Left renal cortex interstitium (tissue), 4 donors: Measurements from ENCODE around the gene SYT13. TPM values are rescaled to one million over a fixed set of nuclear protein-coding genes. Genes with fewer than 3 reads are reported as not detected.

Experiments
- DNase-seq, 4 donors: peaks; one replicate each; pipeline ENCODE4 v3.0.0-alpha.2; 2013; ENCODE audit warnings: low read depth in 4 of 4, low spot score in 2 of 4, missing footprints in 1 of 4
- polyA plus RNA-seq, 4 donors: library from polyadenylated mRNA; unstranded; fragments of 120-200 nt; gene quantifications; one replicate each; pipeline ENCODE4 v1.2.1, GENCODE V29; 2013; ENCODE audit not compliant: insufficient read length in 4 of 4

The SYT13 gene, protein sequence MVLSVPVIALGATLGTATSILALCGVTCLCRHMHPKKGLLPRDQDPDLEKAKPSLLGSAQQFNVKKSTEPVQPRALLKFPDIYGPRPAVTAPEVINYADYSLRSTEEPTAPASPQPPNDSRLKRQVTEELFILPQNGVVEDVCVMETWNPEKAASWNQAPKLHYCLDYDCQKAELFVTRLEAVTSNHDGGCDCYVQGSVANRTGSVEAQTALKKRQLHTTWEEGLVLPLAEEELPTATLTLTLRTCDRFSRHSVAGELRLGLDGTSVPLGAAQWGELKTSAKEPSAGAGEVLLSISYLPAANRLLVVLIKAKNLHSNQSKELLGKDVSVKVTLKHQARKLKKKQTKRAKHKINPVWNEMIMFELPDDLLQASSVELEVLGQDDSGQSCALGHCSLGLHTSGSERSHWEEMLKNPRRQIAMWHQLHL
- 10 to 100 TPM; 11.5 to 13.7 (median 13.4) TPM for polyA plus RNA-seq

DNA sequence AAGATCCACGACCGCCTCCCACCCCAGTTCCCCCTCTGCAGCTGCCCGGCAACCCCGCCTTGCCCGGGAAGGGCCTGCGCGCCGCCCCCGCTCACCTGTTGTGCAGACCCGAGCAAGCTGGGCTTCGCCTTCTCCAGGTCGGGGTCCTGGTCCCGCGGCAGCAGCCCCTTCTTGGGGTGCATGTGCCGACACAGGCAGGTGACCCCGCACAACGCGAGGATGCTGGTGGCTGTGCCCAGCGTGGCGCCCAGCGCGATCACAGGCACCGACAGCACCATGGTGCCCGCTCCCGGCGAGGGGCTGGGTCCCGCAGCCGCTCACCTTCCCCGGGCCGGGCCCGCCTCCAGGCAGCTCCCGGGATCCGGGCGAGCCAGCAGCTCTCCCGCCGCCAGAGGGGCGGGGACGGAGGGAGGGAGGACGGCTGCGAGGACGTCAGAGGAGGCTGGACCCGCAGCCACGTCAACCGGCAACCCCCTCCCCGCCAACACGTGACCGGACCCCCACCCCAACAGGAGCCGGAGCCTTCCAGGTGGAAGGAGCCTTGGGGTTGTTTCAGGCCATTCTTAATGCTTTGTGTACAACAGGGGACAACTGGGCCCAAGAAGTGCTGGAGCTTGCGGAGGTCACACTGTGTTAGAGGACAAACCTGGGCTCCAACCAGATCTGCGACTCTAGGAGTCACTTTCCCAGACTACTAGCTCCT lies at the start of gene SYT13:
TSS of gene SYT13 (minus strand) at position 412 of the 703 bp plus-strand sequence. CDS start at position 278, 134 bp downstream.
- DNase-seq: peak in 2 of 4 donors; percentile 44 to 70

GRCh38 chr11:45335434-45335833 lies 49.3 kb upstream of the SYT13 start:
- no peak for DNase-seq

- no peak for DNase-seq
Measured at GRCh38 chr11:45334836-45335235, 48.7 kb upstream of the SYT13 start.

- no peak for DNase-seq
Measured at GRCh38 chr11:45334410-45334809, 48.3 kb upstream of the SYT13 start.

- no peak for DNase-seq
Measured at GRCh38 chr11:45333001-45333971, 47.1 kb upstream of the SYT13 start.

- DNase-seq: no peak
Measured at GRCh38 chr11:45332276-45332934, 46.3 kb upstream of the SYT13 start.

DNA sequence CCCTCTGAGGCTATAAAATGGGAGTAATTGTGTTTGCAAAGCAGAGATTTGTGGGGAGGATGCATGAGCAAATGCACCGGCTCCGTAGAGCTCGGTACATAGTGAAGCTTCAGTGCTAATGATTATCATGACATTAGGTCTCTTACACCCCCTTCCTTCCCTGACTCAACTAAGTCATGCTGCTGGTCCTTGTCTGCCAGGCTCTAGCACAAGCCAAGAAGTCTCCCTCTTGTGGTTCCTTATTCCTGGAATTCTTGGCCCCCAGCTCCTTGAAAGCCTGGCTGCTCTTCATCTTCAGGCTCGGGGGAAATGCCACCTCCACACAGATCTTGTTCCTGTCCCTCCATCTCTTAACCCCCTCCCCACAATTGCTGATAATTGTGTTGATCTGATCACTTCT lies 45.7 kb upstream of the SYT13 start:
- DNase-seq: no peak

- no peak for DNase-seq
Measured at GRCh38 chr11:45328726-45329125, 42.6 kb upstream of the SYT13 start.

DNA sequence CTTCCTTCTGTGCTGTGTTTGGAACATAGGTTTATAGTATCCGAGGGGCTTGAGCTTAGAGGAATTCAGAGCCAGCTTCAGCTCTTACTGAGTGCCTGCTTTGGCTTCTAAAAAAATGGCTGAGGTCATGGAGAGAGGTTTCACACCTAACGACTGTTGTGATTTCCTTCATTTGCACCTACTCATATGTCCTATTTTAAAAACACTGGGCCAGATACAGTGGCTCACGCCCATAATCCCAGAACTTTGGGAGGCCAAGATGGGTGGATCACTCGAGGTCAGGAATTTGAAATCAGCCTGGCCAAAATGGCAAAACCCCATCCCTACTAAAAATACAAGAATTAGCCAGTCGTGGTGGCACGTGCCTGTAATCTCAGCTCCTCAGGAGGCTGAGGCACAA lies 38.3 kb upstream of the SYT13 start:
- no peak for DNase-seq

DNA sequence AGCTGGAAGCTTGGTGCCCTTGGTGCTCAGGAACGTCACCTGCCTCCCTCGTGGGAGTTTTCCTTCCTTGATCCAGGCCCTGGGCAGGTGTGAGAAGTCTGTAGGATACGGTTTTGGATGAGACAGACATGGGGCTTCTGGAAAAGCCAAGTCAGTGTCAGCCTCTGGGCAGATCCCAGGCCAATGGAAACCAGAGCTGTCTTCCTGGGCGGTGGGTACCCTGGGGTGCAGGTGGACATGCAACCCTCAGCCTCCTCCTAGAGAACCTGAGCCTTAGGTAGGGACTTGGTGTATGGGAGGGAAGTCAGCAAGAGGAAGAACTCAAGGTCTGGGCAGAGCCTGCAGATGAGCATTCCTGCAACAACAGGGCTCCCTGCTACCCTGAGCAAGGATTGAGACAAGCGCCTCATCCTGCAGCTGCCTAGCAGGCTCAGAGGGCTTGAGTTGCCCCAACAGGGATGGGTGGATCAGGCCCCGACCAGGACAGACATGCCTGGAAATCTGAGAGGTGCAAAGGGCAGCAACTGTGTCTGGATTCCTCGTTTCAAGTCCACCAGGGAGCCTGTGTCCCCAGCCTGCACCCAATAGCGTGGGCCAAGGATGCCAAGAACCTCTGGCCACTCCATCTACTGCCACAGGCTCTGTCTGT lies 37.6 kb upstream of the SYT13 start:
- no peak for DNase-seq

- DNase-seq: no peak
Measured at GRCh38 chr11:45322891-45323600, 36.9 kb upstream of the SYT13 start.

DNA sequence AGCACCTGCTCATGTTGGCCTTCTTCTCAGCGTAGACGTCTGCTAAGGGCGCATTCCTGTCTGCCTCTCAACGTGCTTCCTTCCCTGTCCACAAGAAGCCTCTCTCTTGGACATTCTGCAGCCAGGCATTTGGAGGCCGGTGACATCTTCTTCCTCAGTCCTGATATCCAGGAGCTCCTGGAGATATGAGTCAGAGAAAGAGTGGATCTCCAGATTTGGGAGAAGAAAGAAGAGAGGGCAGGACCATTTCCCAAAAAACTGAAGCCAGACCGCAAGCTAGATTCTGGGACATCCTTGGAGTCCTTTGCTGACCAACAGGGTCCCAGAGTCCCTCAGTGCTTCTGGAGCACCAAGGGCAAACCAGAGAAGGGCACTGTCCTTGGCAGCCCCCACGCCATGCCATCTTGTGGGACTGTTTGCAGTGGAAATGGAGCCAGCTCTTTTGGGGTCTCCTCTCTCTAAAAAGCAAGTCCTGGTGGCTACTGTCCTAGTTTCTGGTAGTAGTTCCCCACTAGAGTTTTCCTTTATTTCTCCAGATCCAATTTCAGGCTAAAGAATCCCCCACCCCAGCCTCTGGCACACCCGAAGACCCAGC lies 36.1 kb upstream of the SYT13 start:
- no peak for DNase-seq

DNA sequence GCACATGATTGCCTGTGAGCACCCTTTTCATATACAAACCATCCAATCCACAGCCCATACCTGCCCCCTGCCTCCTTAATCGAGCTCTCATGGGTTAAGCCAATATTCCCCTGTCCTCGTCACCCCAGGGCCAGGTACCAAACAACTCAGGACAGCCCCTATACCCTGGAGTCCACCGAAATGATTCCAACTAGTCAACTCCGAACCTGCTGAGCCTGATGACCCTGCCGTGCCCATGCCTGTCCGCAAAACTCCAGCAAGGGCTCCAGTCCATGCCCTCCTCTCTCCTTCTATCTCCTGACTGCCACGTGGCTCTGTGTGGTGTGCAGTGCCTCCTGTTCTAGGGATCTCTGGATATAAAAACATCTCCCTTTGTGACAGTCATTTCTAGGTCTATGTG lies 35.5 kb upstream of the SYT13 start:
- DNase-seq: no peak

- DNase-seq: no peak
Measured at GRCh38 chr11:45321031-45321595, 35.0 kb upstream of the SYT13 start.

DNA sequence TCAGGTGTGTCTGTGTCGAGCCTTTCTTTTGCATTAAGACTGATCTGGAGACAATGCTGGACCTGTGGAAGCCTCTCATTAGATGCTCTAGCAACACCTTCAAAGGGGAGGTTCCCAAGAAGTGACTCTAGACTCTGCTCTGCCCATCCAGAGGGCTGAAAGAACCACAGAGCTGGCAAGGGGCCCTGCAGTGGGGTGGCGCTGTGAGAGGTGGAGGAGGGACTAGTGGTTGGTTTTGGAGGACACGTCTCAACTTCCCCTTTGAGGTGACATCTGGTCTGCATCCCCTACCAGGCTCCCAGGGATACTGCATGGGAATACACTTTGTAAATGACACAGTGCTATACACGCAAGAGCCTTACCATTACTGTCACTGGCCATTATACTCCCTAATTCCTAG lies 34.2 kb upstream of the SYT13 start:
- DNase-seq: no peak

DNA sequence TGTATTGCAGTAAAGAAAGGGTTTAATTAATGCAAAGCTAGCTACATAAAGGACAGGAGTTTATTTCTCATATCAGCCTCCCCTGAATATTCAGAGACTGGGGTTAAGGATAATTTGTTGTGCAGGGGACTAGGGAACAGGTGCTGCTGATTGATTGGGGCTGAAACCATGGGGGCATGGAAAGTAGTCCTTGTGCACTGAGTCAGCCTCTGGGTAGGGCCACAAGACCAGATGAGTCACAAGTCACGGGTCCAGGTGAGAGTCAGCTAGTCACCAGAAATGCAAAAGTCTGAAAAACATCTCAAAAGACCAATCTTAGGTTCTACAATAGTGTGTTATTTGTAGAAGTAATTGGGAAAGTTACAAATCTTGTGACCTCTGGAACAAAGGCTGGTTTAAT lies 32.9 kb upstream of the SYT13 start:
- DNase-seq: no peak

DNA sequence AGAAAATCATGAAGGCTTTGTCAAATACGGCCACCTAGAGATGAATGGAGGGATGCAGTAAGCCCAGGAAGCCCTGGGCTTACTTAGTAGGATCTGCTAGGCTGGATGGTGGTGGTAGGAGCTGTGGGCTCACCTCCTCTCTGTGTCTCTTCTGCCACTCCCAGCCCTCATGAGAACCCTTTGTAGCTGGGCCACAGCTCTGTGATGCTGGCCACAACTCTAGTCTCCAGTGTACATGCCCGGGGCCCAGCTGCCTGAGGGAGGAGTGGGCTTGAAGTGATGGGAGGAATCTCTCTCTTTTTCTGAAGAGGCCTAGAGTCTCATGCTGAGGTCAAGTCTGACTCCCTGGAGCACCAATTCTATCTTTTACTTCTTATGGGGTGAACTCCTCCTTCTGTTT lies 32.4 kb upstream of the SYT13 start:
- no peak for DNase-seq

GRCh38 chr11:45316258-45316657 lies 30.1 kb upstream of the SYT13 start:
- no peak for DNase-seq
